G401 (cell line): ENCODE data around the gene KRT23. TPM values are rescaled to one million over a fixed set of nuclear protein-coding genes. Genes with fewer than 3 reads are reported as not detected.
"Not testable (repeated sequence)": the region's sequence is repeated elsewhere in the genome, so short reads cannot be mapped to it uniquely, and the experiment has no call there.

Experiments used
- DNase-seq: peaks from one replicate; pipeline ENCODE4 v3.0.0-alpha.2; 2015; ENCODE audit warnings: low spot score
- in situ Hi-C: cut with HindIII; loops from 2 replicates; pipeline ENCODE4 v1.10.0; 2016; ENCODE audit warnings: low sequenced_read_pairs, mixed read lengths
- total RNA-seq: library from RNA; depleted of rRNA; stranded (reverse); fragments of >200 nt; shearing (Covaris generic); gene quantifications from 2 replicates; pipeline ENCODE4 v1.2.3, GENCODE V29; 2014

Gene KRT23
- total RNA-seq, 1 experiment from 2014 or later, result not detected

DNA sequence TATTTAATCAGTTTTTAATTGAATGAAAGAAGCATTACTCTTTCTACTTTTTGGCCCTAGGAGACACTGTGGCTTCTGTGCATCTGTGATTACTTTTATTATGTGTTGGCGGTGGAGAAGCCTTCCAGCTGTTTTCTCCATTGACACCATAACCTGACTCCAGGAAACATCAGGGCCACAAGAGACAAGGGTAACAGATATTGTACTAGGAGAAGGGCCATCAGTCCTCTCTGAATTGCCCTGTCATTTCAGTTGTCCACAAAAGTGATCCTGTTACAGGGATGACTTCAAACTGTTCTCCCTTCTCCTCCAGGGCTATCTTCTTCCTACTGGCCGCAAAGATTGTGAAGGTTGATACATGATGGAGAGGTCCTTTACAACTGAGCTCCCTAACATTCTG lies 14.7 kb upstream of the KRT23 start:
- DNase-seq, result no peak
- in situ Hi-C loops, result no loop called here

DNA sequence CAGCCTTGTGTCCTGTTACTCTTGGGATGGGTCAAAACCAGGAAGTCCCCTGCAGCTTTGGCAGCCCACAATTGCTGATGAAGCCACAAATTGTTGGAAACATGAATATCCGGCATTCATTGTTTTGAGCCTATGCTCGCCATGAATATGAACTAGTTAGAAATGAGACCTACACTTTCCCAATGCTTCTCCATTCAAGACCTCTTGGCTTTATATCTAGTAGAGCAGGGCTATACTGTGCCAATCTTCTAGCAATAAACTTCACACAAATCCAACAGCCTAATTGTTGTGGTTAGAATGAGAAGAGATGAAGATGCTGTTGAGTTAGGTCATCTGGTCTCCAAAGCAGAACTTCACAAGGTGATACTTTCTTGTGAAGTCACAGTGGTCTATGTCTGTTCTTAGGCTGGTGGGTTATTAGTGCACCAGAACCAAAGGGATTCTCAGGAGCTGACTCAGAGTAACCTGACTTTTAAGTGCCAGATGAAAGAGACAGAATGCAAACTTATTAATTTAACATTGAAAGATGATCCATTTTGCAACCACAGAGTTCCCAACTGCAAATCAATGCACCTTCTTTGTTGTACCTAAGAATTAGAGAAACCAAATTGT lies 13.7 kb upstream of the KRT23 start:
- in situ Hi-C loops, result no loop called here
- DNase-seq, result no peak

DNA sequence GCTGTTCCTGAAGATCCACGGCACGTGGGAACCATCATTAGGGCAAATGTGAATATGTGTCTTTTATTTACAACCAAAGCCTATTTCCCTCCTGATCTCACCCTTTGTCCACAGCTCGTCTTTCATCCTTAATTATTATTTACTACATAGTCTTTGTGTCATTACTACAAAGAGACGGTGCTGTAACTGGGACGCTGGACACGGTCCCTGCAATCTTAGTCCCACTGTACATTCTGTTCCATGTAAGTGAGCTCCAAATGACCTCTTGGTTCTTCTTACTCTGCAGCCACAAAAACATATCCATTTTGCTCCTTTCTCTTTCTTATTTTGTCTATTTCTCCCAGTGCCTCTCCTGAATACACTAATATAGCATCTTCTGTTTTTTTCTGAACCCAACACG lies 12.7 kb upstream of the KRT23 start:
- DNase-seq, result no peak
- in situ Hi-C loops, result no loop called here

DNA sequence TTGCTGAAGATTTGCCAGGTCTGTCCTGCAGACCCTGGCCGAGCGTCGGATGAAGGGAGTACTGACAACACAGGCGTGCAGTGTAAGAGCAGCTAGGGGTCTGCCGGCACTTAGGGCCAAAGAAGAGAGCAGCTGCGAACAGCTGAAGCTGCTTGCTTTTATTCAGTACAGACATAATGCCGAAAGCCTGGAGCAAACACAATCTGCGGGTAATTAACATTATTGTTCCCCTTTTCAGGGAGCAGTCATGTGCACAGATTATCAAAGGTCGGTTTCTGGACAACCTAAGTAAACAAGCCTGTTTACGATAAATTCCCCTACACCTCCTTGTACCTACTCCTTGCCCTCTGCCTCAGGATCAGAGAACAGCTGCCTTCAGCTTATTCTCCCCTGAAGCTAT lies 12.0 kb upstream of the KRT23 start:
- in situ Hi-C loops, result no loop called here
- no peak for DNase-seq

DNA sequence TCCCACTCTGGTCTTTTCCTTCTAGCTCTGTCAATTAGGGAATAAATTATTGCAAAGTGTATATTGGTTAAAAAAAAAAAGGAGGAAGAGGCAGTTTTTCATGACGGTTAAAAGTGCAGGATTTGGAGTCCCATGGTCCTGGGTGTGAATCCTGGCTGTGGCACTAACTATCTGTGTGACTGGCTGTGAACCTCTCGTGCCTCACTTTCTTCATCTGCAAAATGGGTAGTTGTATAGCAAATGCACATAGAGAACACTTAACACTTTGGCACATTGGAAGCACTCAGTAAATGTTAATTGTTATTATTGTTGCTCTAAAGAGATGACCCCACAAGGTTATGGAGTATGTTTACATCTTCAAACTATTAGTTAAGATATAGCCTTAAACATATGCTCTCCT lies 10.5 kb upstream of the KRT23 start:
- in situ Hi-C loops, result no loop called here
- no peak for DNase-seq

DNA sequence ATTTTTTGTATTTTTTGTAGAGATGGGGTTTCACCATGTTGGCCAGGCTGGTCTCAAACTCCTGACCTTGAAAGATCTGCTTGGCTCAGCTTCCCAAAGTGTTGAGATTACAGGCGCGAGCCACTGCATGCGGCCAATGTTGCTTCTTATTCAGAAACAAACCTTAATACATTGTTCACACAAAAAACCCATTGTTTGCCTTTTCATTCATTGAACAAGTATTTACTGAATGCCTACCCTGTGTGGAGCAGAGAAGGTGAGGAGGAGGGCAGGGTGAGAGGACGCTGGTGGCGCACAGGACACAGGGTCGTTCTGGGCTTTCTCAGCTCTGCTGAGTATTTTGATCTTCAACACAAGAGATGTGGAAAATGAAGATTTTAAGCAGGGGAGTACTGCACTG lies 8.0 kb upstream of the KRT23 start:
- in situ Hi-C loops, result no loop called here
- DNase-seq, result no peak

DNA sequence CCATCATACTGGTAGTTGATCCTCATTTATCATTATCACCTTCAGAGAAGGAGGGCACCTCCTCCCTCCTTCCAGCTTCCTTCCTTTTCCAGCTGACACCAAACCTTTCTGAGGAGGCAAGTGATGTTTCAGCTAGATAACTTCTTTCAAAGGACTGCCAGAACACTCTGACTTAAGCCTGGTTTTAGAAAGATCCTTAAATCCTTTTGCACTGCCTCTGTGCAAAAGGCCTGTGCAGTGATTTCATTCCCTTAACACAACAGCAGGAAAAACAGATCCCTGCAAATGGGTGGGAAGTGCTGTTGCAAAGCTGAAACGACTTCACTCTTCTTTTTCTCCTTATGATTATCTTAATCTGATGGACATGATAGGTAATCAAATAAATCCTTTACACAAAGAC lies 7.1 kb upstream of the KRT23 start:
- in situ Hi-C loops, result no loop called here

DNA sequence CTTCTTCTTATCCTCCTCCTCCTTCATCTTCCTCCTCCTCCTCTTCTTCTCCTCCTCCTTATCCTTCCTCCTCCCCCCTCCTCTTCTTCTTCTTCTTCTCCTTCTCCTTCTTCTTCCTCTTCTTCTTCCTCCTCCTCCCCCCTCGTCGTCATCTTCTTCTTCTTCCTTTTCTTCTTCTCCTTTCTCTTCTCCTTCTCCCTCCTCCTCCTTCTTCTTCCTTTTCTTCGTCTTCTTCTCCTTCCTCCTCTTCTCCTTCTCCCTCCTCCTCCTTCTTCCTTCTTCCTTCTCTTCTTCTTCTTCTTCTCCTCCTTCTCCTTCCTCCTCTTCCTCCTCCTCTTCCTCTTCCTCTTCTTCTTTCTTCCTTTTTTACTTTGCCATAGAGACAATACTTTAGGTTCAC lies 5.1 kb upstream of the KRT23 start:
- in situ Hi-C loops, result no loop called here

More for the DNA sequence above, 7.1 kb upstream of the KRT23 start:
- DNase-seq, result no peak

DNA sequence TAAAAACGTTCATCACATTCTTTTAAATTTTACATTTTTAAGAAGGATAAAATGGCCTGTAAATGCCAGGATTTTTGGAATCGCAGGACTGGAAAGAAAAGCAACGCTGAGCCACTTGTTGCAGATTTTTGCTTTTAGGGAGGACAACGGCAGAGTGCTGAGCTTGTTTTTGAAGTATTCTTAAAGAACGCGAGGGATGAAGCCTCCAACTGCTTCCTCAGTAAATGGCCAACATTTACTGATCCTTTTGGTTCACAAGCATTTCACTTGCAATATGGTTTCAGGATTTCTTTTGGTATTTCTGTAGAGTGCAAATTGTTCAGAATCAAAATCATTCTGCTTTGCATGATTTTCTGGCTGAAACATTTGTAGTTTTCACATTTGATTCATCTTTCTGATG lies 2.8 kb upstream of the KRT23 start:
- no peak for DNase-seq
- in situ Hi-C loops, result no loop called here

More for the DNA sequence above, 5.1 kb upstream of the KRT23 start:
- DNase-seq, result no peak

DNA sequence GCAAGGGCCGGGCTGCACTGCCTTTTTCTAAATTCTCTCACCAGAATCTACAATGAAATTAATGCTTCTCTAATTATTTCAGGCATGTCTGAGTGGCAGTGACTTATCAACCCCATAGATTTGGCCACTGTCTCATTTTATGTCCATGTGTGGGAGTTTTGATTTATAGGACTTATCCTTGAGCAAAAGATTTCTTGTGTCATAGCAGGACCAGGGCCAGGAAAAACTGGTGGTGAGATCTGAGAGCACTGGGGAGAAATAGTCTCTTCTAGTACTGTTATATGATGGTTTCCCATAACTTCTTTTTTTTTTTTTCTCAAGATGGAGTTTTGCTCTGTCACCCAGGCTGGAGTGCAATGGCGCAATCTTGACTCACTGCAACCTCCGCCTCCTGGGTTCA lies 1.5 kb upstream of the KRT23 start:
- in situ Hi-C loops, result no loop called here

DNA sequence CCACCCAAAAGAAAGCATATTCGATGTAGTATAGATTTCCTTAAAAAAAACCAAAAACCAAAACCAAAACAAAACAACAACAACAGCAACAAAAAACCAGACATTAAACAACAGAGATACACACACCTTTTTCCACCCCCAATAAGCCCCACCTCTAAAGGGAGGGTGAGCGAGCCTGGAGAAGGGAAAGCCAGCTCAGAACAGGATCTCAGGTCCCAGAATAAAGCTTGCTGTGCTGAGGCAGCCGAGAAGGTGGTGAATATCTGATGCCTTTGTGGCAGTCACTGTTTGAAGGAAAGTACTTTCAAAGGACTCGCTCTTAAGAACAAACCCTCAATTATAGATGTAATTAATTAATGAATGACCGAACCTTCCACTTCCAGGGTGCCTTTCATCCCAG lies 470 bp downstream of the KRT23 start:
- DNase-seq, result no peak
- in situ Hi-C loops, result no loop called here

More for the DNA sequence above, 1.5 kb upstream of the KRT23 start:
- no peak for DNase-seq

DNA sequence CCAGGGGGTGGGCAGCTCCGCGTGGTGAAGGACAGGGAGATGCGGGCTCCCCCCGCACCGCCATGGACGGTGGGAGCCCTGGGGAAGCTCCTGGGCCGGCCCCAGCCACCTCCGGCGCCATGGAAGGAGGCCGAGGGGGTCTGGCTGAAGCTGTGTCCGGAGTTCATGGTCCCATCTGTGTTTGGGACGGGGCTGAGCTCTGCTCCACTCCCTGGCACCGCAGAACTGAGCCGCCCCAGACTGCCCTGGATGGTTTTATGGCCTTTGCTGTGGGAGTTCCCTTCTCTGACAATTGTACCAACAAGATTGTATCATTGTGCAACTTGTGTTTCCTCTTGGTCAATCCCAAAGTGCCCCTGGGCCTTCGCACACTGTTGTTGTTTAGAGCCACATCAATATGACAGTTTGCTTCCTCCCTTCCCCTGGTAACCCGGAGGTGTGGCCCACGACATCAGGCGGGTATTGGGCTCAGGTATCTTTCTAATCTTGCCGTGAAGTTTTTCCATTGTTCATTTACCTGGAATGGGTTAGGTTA lies 942 bp downstream of the KRT23 start:
- in situ Hi-C loops, result no loop called here

DNA sequence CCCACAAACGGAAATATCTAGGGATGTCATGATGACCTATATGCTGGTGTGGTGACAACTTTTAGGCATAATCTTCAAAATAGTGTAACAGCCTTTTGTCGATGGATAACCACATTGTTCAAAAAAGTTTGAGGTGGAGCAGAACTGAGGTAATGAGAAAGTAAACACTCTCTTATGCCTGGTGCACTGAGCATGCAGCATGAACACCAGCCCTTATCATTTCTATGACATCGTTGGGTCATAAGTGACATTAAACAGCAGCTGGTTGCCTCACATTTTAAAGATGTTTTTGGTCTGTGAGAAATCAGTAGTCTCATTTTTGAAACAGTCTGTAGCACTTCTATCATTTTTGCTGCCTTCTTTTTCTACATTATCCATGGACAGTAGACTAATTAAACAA lies 1.8 kb downstream of the KRT23 start:
- DNase-seq, result no peak
- in situ Hi-C loops, result no loop called here

More for the DNA sequence above, 942 bp downstream of the KRT23 start:
- DNase-seq, result no peak

DNA sequence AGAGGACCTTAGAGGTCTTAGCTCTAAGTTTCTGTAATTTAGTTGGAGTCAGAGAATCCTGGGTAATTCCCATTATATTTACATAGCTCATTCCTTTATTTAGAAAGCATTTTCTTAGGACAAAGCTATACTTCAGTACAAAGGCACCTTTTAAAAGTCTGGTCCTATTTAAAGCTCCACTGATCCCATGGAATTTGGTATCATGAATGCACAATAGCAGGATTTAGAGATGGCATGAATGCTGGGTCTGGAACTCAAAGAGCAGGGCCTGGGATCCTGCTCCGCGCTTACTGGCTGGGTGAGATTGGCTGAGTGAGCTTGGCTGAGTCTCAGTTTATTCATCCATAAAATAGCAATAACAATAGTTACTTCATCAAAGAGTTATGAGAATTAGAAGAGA lies 4.8 kb downstream of the KRT23 start:
- in situ Hi-C loops, result no loop called here
- DNase-seq, result no peak

DNA sequence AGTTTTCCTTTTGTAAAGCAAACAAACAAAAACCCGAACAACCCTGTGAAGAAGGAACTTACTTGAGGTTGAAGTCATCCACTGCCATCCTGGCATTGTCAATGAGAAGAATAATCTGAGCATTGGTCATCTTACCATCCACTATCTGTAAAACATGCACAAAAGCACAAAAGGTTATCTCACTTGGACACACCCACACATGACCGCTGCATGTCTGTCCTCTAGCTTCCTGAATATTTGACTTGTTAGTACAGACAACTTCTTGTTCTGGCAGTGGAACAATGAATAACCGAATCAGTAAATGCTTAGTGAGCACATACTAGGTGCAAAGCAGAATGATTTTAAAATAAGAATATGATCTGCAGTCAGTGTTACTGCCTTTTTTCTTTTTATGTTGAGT lies 6.1 kb downstream of the KRT23 start:
- no peak for DNase-seq
- in situ Hi-C loops, result no loop called here

DNA sequence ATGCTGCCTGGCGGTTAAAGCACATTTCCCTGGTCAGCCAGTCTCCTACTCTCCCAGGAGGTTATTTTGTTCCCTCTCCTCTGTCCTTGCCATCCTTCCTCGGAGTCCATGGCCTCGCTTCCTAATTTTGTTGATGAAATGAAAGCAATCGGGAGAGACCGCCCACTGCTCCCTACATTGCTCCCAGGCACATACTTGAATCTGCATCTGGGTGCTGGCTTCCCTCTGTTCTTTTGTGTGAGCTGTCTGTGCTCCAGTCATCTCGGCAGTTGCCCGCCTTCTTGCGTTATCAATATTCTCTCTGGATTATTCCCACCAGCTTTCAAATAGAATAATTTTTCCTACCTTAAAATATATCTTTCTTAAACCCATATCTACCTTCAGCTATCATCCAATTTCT lies 11.1 kb downstream of the KRT23 start:
- in situ Hi-C loops, result no loop called here
- no peak for DNase-seq

DNA sequence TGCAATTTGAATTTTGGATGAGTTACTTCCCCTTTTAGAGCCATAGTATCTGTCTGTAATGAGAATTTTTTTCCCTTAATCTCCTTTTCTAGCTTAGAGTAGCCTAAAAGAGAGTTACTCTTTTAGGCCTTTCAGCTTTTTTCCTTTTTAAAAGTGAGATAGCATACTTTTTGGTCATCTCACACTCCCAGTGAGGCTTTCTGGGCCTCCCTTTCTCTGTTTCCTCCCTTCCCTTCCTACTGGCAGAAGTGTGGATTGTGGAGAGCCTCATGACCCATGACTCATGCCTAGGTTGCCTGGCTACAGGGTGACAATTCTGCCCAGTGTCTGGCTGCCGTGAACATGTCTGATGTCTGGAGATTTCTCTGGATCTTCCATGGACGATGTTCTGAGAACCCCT lies 15.2 kb downstream of the KRT23 start:
- no peak for DNase-seq
- in situ Hi-C loops, result no loop called here

DNA sequence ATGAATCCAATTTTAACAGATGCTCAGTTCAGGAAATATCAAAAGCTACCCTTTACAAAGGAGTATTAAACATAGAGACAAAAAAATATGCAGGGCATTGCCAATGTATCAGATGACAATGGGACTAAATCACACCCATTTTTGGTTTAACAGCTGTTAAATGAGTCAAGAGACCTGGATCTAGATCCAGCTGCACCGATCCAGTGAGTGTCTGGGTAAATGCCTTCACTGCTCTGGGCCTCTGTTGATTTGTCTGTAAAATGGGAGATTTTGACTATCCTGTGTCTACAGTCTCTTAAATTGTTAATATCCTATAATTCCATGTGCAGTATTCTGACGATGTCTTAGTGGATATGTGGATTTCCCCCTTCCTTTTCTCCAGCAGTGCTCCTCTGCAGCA lies 16.4 kb downstream of the KRT23 start:
- no peak for DNase-seq
- in situ Hi-C loops, result no loop called here

DNA sequence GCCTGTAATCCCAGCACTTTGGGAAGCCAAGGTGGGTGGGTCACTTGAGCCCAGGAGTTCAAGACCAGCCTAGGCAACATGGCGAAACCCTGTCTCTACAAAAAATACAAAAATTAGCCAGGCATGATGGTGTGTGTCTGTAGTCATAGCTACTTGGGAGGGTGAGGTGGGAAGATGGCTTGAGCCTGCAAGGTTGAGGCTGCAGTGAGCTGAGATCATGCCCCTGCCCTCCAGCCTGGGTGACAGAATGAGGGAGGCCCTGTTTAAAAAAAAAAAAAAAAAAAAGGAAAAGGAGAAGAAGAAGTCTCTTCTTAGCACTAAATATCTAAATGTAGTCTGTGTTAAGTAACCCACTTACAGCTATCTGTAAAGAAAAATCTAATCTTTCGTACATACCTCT lies 20.3 kb downstream of the KRT23 start:
- in situ Hi-C loops, DNase-seq: not testable (repeated sequence)

DNA sequence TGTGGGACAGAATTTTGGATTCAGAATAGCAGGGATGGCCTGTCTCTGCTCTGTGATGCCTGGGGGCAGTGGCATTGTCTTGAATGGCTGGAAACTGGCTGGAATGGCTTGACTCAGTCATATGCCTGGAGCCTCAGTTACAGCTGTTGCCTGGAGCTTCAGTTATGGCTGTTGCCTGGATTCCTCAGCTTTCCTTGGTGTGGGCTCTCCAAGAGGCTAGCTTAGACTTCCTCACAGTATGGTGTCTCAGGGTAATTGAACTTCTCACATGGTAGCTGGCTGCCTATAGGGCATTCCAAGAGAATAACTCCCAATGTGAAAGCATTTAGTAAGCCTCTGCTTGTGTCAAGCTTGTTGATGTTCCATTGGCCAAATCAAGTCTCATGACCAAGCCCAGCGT lies 21.1 kb downstream of the KRT23 start:
- DNase-seq, result no peak
- in situ Hi-C loops, result no loop called here

DNA sequence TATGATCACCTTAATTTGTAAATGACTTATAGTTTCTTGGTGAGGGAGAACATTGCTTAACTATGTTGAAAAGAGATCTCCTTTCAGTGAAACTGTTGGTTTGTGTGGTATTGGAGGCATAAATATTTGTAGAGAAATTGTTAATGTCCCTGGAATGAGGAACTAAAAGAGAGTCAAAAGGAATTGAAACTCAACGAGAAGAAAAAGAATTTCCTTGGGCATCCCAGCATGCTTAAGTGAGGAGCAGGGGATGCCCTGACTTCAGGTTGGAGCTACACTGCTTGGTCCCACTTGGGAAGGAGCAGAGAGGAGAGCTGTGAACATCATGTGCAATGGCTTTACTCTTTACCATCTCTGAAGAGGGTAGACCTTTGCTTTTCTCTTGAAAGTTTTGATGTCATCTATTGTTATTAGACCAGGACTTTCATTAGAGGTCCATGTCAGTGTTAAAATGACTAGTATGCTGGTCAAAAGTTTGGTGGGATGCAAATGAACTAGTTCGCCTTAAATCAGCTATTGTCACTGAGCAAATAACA lies 21.7 kb downstream of the KRT23 start:
- in situ Hi-C loops, result no loop called here

More for the DNA sequence above, 21.7 kb downstream of the KRT23 start:
- no peak for DNase-seq
